Panc1 (cell line): ENCODE measurements around the gene TTC3. TPM values are rescaled to one million over a fixed set of nuclear protein-coding genes. Genes with fewer than 3 reads are reported as not detected.

Experiments
- ATAC-seq: fragments of 200-7000 bp; cut with Tn5 transposase; 2 replicates; pipeline ENCODE4 v1.9.1; 2020; ENCODE audit warnings: mild to moderate bottlenecking, moderate library complexity
- BruUV-seq: library from RNA; stranded (reverse); fragments of 400-500 nt; replicated peaks from 2 replicates; lab custom pipeline; 2021; lab: Mats Ljungman, UMichigan
- CTCF ChIA-PET: fragments of 300-600 bp; sonication (Branson Sonifier 250); formaldehyde crosslinking; loops from one replicate; lab custom pipeline; 2022; ENCODE audit warnings: antibody characterized with exemption; lab: Charles Lee
- POLR2A ChIA-PET: fragments of 300-600 bp; sonication (Branson Sonifier 250); formaldehyde crosslinking; loops from one replicate; lab custom pipeline; 2022; ENCODE audit warnings: antibody characterized with exemption; lab: Charles Lee
- DNase-seq: peaks from one replicate; pipeline ENCODE4 v3.0.0-alpha.2; 2010; ENCODE audit warnings: low read depth, low spot score
- H3K27ac ChIP-seq: 2 replicates; pipeline ENCODE4 v1.5.1; 2011; ENCODE audit warnings: mild to moderate bottlenecking, low read length, inconsistent platforms
- H3K27me3 ChIP-seq: fragments of 200-500 bp; sonication (Bioruptor generic); 2 replicates; pipeline ENCODE4 v1.6.0; 2014; ENCODE audit warnings: low read length, inconsistent platforms; ENCODE audit not compliant: control insufficient read depth, insufficient read depth
- H3K36me3 ChIP-seq: fragments of 200-500 bp; sonication (Bioruptor generic); 2 replicates; pipeline ENCODE4 v1.5.1; 2014; ENCODE audit warnings: inconsistent platforms, mild to moderate bottlenecking, low read length, moderate library complexity; ENCODE audit not compliant: control insufficient read depth, insufficient read depth
- H3K4me1 ChIP-seq: 2 replicates; pipeline ENCODE4 v1.5.1; 2011; ENCODE audit warnings: inconsistent platforms, mild to moderate bottlenecking, low read length, moderate library complexity; ENCODE audit not compliant: control insufficient read depth, insufficient read depth
- H3K4me3 ChIP-seq, 2 experiments: 2 replicates each; pipeline ENCODE4 v1.5.1; 2011 to 2012; ENCODE audit warnings: low read depth in 2 of 2, low read length in 2 of 2, mild to moderate bottlenecking in 2 of 2, inconsistent platforms in 1 of 2, moderate library complexity in 1 of 2
- H3K9me3 ChIP-seq: fragments of 200-500 bp; sonication (Bioruptor generic); 2 replicates; pipeline ENCODE4 v1.5.1; 2014; ENCODE audit warnings: low read depth, mild to moderate bottlenecking, inconsistent platforms, low read length, moderate library complexity; ENCODE audit not compliant: control insufficient read depth, insufficient read depth
- POLR2AphosphoS5 ChIP-seq: IDR thresholded peaks from 2 replicates; pipeline ENCODE4 v1.6.1; 2012; ENCODE audit warnings: mild to moderate bottlenecking, low read depth, low read length, moderate library complexity
- SIN3A ChIP-seq: IDR thresholded peaks from 2 replicates; pipeline ENCODE4 v1.6.1; 2012; ENCODE audit warnings: low read depth, mild to moderate bottlenecking, low read length, moderate library complexity, borderline replicate concordance; ENCODE audit not compliant: insufficient read depth
- TCF7L2 ChIP-seq: IDR thresholded peaks from 2 replicates; pipeline ENCODE4 v1.6.1; 2011; ENCODE audit warnings: mild to moderate bottlenecking, low read depth, low read length, inconsistent platforms
- in situ Hi-C: cut with HindIII; loops from 2 replicates; pipeline ENCODE4 v1.10.0; 2016; ENCODE audit warnings: low sequenced_read_pairs, low pct_unique_long_range_greater_than_20kb
- intact Hi-C: fragments of 100-400 bp; cut with micrococcal nuclease; formaldehyde crosslinking; loops from one replicate; pipeline ENCODE4 v1.10.0; 2022; ENCODE audit not compliant: unreplicated experiment
- total RNA-seq: library from RNA; stranded (reverse); gene quantifications from one replicate; pipeline ENCODE4 v1.2.1, GENCODE V29; 2021; ENCODE audit not compliant: unreplicated experiment
- TF ChIP-seq, protein P1 (sequence below): fragments of 450-650 bp; IDR thresholded peaks from 2 replicates; pipeline ENCODE4 v1.5.1; 2017; ENCODE audit warnings: mild to moderate bottlenecking
- TF ChIP-seq, protein P2 (sequence below), 2 experiments: IDR thresholded peaks; 2 replicates each; pipeline ENCODE4 v1.6.1; 2011 to 2012; ENCODE audit warnings: low read depth in 2 of 2, control low read depth in 1 of 2, low read length in 1 of 2, mild to moderate bottlenecking in 1 of 2, moderate library complexity in 1 of 2; ENCODE audit not compliant: insufficient read depth in 1 of 2

The TTC3 gene
- total RNA-seq, 1 experiment from 2014 or later = 83.0 TPM

DNA sequence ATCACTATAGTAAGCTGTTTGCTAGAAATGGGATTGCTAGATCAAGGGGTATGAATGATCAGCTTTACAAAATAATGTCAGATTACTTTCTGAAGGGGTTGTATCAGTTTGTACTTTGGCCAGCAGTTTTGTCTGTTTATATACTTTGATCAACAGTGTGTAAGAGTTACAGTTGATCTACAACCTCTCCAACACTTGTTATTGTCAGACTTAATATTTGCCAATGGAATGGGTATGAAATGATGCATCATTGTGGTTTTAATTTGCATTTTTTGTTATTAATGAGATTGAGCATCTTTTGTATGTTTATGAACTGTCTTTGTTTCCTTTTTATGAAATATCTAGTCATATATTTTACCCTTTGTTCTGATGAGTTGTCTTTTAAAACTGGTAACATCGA is 4.3 kb downstream of the TTC3 start:
- H3K36me3 ChIP-seq = no peaks in the 10 kb centered on the region
- H3K27ac ChIP-seq = no peak overlapping the region
- ATAC-seq (no peak), DNase-seq (no peak)
- TF ChIP-seq TCF7L2 (no peak), SIN3A (no peak), POLR2AphosphoS5 (no peak)
- TF ChIP-seq, protein P1, sequence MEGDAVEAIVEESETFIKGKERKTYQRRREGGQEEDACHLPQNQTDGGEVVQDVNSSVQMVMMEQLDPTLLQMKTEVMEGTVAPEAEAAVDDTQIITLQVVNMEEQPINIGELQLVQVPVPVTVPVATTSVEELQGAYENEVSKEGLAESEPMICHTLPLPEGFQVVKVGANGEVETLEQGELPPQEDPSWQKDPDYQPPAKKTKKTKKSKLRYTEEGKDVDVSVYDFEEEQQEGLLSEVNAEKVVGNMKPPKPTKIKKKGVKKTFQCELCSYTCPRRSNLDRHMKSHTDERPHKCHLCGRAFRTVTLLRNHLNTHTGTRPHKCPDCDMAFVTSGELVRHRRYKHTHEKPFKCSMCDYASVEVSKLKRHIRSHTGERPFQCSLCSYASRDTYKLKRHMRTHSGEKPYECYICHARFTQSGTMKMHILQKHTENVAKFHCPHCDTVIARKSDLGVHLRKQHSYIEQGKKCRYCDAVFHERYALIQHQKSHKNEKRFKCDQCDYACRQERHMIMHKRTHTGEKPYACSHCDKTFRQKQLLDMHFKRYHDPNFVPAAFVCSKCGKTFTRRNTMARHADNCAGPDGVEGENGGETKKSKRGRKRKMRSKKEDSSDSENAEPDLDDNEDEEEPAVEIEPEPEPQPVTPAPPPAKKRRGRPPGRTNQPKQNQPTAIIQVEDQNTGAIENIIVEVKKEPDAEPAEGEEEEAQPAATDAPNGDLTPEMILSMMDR = no peak
- TF ChIP-seq, protein P2, sequence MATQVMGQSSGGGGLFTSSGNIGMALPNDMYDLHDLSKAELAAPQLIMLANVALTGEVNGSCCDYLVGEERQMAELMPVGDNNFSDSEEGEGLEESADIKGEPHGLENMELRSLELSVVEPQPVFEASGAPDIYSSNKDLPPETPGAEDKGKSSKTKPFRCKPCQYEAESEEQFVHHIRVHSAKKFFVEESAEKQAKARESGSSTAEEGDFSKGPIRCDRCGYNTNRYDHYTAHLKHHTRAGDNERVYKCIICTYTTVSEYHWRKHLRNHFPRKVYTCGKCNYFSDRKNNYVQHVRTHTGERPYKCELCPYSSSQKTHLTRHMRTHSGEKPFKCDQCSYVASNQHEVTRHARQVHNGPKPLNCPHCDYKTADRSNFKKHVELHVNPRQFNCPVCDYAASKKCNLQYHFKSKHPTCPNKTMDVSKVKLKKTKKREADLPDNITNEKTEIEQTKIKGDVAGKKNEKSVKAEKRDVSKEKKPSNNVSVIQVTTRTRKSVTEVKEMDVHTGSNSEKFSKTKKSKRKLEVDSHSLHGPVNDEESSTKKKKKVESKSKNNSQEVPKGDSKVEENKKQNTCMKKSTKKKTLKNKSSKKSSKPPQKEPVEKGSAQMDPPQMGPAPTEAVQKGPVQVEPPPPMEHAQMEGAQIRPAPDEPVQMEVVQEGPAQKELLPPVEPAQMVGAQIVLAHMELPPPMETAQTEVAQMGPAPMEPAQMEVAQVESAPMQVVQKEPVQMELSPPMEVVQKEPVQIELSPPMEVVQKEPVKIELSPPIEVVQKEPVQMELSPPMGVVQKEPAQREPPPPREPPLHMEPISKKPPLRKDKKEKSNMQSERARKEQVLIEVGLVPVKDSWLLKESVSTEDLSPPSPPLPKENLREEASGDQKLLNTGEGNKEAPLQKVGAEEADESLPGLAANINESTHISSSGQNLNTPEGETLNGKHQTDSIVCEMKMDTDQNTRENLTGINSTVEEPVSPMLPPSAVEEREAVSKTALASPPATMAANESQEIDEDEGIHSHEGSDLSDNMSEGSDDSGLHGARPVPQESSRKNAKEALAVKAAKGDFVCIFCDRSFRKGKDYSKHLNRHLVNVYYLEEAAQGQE (IDR thresholded peaks at IDR 0.05; ENCODE audit: insufficient read depth in 1 of 2, low read depth in 2 of 2, low read length in 1 of 2) = no peak
- POLR2A ChIA-PET = no interaction called here
- H3K27me3 ChIP-seq = no peaks in the 10 kb centered on the region
- H3K4me3 ChIP-seq = no peak overlapping the region
- in situ Hi-C loops (no loop called here), intact Hi-C loops (loop anchor here (10.0 kb wide), 1 partner anchor 63 kb away; no protein-coding TSS in a partner anchor)
- BruUV-seq = no TSS peak
- no peaks in the 10 kb centered on the region for H3K9me3 ChIP-seq
- CTCF ChIA-PET = no interaction called here
- peaks cover 8% of the 10 kb centered on the region; the same call in 1 of the 2 replicates for H3K4me1 ChIP-seq

- Histone ChIP-seq H3K27me3 (no peaks in the 10 kb centered on the region), H3K36me3 (no peaks in the 10 kb centered on the region), H3K27ac (no peak overlapping the region), H3K4me3 (no peak overlapping the region), H3K4me1 (peaks cover 8% of the 10 kb centered on the region; the same call in 1 of the 2 replicates), H3K9me3 (no peaks in the 10 kb centered on the region)
- in situ Hi-C loops = no loop called here
- no TSS peak for BruUV-seq
- no peak for TF ChIP-seq POLR2AphosphoS5
- TF ChIP-seq SIN3A = no peak
- no peak for TF ChIP-seq TCF7L2
- TF ChIP-seq, protein P2 (IDR thresholded peaks at IDR 0.05; ENCODE audit: insufficient read depth in 1 of 2, low read depth in 2 of 2, low read length in 1 of 2) = no peak
- TF ChIP-seq, protein P1 = peak; percentile 65
- ChIA-PET POLR2A (no interaction called here), CTCF (interaction anchor here (0.7 kb wide), 1 partner anchor 322 kb away, joined by 4 read pairs; no protein-coding TSS in a partner anchor)
- intact Hi-C loops = loop anchor here (10.0 kb wide), 1 partner anchor 65 kb away; no protein-coding TSS in a partner anchor
- no peak for ATAC-seq
- no peak for DNase-seq
Measured at GRCh38 chr21:37079211-37079824, 6.3 kb downstream of the TTC3 start.
